Measurements from ENCODE around the gene BCKDK. TPM values are rescaled to one million over a fixed set of nuclear protein-coding genes. Genes with fewer than 3 reads are reported as not detected.

The BCKDK gene
- total RNA-seq, 3 donors from 2014 or later = 31.8 to 33.6 (median 33.5) TPM

DNA sequence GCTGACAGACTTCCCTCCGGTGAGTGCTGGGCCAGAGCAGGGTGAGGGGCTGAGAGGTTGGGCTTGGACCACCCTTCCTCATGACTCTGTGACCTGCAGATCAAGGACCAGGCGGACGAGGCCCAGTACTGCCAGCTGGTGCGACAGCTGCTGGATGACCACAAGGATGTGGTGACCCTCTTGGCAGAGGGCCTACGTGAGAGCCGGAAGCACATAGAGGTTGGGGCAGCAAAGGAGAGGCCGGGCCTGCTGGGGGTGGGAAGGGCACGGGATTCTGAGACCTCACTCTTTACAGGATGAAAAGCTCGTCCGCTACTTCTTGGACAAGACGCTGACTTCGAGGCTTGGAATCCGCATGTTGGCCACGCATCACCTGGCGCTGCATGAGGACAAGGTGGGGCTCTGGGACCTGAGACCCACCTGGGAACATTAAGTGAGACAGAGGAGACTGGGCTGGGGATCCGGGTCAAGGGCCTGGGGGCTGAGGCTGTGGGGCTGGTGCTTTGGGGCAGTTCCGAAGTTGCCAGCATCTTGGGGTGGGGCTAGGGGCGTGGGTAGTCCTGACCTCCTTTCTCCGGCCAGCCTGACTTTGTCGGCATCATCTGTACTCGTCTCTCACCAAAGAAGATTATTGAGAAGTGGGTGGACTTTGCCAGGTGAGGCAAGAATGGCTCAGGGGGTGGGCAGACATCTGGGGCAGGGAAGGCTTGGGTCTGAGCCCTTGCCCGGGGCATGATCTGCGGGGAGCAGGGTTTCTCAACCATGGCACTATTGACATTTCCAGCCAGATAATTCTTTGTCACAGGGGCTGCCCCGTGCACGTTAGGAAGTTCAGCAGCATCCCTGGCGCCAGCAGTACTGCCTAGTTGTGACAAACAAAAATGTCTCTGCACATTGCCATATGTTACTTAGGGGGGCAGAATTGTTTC, 2.2 kb downstream of the BCKDK start:
- Histone ChIP-seq H3K9me3 (no peaks in the 10 kb centered on the region), H3K4me3 (no peak overlapping the region), H3K4me1 (no peaks in the 10 kb centered on the region), H3K36me3 (peaks cover 4% of the 10 kb centered on the region), H3K27me3 (no peaks in the 10 kb centered on the region), H3K27ac (peak overlapping the region in 1 of 2 donors; percentile 87)
- DNase-seq (ENCODE audit: low spot score in 2 of 2) = no peak
- TF ChIP-seq, protein P1, sequence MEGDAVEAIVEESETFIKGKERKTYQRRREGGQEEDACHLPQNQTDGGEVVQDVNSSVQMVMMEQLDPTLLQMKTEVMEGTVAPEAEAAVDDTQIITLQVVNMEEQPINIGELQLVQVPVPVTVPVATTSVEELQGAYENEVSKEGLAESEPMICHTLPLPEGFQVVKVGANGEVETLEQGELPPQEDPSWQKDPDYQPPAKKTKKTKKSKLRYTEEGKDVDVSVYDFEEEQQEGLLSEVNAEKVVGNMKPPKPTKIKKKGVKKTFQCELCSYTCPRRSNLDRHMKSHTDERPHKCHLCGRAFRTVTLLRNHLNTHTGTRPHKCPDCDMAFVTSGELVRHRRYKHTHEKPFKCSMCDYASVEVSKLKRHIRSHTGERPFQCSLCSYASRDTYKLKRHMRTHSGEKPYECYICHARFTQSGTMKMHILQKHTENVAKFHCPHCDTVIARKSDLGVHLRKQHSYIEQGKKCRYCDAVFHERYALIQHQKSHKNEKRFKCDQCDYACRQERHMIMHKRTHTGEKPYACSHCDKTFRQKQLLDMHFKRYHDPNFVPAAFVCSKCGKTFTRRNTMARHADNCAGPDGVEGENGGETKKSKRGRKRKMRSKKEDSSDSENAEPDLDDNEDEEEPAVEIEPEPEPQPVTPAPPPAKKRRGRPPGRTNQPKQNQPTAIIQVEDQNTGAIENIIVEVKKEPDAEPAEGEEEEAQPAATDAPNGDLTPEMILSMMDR (IDR thresholded peaks at IDR 0.05) = no peak
- no peak for TF ChIP-seq POLR2AphosphoS5 (IDR thresholded peaks at IDR 0.05)
- TF ChIP-seq POLR2A (IDR thresholded peaks at IDR 0.05) = no peak
- intact Hi-C loops (cut with DNase I; ENCODE audit: low total_unique reads) = no loop called here

DNA sequence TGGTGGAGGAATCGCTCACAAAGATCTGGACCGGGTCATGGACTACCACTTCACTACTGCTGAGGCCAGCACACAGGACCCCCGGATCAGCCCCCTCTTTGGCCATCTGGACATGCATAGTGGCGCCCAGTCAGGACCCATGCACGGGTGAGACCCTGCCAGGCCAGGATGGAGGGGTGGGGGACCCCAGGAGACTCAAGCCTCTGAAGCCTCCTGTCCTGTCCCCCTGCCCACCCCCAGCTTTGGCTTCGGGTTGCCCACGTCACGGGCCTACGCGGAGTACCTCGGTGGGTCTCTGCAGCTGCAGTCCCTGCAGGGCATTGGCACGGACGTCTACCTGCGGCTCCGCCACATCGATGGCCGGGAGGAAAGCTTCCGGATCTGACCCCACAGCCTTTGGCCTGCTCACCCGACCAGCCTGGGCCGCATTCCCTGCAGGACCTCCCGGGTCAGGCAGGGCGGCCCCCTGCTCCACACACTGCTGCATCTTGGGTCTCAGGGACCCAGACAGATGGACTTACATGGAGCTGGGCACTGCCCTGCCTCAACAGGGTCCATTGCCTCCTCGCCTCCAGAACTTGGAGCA, 3.8 kb downstream of the BCKDK start:
- Histone ChIP-seq H3K4me1 (no peaks in the 10 kb centered on the region), H3K4me3 (no peak overlapping the region), H3K27me3 (no peaks in the 10 kb centered on the region), H3K36me3 (peaks cover 4% of the 10 kb centered on the region), H3K9me3 (no peaks in the 10 kb centered on the region), H3K27ac (peak overlapping the region in 1 of 2 donors; percentile 72)
- intact Hi-C loops (cut with DNase I; ENCODE audit: low total_unique reads) = no loop called here
- DNase-seq (ENCODE audit: low spot score in 2 of 2) = no peak
- TF ChIP-seq POLR2A (IDR thresholded peaks at IDR 0.05) (no peak), POLR2AphosphoS5 (IDR thresholded peaks at IDR 0.05) (no peak)
- TF ChIP-seq, protein P1 (IDR thresholded peaks at IDR 0.05) = no peak

DNA sequence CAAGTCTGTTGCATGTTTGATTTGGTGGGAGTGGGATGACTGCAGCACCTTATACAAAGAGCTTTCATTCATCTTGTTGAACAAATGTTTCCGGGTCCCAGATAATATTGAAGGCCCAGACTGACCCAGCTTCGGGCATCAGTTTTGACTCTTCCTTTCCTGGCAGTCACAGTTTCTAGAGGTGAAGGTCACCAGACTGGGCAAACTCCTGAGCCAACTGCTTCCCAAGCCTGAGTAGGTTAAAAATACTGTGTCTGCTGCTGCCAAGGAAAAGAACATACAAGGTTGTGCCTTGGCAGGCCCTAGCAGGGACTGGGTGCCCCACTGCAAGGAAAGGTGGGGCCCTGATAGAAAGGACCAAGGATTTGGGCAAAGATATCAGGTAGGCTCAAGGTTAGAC, 4.5 kb downstream of the BCKDK start:
- peak overlapping the region; percentile 52 to 72 for H3K27ac ChIP-seq
- no peak for TF ChIP-seq POLR2AphosphoS5 (IDR thresholded peaks at IDR 0.05)
- no peak for TF ChIP-seq POLR2A (IDR thresholded peaks at IDR 0.05)
- TF ChIP-seq, protein P1 (IDR thresholded peaks at IDR 0.05) = no peak
- H3K36me3 ChIP-seq = peaks cover 4% of the 10 kb centered on the region
- no peak overlapping the region for H3K4me3 ChIP-seq
- H3K9me3 ChIP-seq = no peaks in the 10 kb centered on the region
- intact Hi-C loops (cut with DNase I; ENCODE audit: low total_unique reads) = no loop called here
- no peak for DNase-seq (ENCODE audit: low spot score in 2 of 2)
- no peaks in the 10 kb centered on the region for H3K27me3 ChIP-seq
- no peaks in the 10 kb centered on the region for H3K4me1 ChIP-seq

DNA sequence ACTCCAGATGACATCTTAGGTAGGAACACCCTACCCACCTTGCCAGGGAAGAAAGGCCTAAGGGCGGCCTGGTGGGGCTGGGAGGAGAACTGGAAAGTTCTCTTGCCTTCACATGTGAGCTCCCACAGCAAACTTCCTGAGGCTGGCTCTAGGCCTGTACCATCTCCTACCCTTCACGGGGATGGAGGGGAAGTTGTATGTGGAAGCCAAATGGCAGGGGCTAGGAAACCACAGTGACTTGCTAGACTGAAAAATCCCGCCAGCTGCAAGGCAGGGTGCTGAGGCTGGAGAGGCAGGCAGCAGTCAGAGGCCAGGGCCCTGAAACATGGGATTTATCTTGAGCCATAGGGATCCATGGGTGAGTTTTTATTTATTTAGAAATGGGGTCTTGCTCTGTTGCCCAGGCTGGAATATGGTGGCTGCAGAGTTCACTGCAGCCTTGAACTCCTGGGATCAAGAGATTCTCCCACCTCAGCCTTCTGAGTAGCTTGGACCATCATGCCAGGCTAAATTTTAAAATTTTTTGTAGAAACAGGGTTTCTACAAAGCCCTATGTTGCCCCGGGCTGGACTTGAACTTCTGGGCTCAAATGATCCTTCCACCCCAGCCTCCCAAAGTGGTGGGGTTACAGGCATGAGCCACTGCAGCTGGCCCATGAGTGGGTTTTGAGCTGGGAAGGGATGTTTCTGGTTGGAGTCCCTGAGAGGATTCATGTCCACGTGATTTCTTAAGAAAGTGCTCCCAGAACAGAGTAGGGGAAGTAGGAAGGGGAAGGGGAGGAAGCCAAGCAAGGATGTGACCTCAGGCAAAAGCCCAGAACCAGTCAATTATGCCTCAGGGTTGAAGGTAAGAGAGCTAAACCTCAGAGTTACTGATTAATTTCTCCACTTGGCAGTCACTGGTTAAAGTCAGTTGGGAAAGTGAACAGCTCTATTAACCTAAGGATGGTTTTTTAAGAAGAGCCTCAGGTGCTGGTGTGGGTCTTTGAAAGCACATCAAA, 5.2 kb downstream of the BCKDK start:
- H3K27ac ChIP-seq = peak overlapping the region; percentile 52 to 72
- no peaks in the 10 kb centered on the region for H3K4me1 ChIP-seq
- H3K36me3 ChIP-seq = peaks cover 4% of the 10 kb centered on the region
- no peak overlapping the region for H3K4me3 ChIP-seq
- H3K27me3 ChIP-seq = no peaks in the 10 kb centered on the region
- H3K9me3 ChIP-seq = no peaks in the 10 kb centered on the region
- no peak for DNase-seq (ENCODE audit: low spot score in 2 of 2)
- TF ChIP-seq POLR2AphosphoS5 (IDR thresholded peaks at IDR 0.05) = no peak
- TF ChIP-seq POLR2A (IDR thresholded peaks at IDR 0.05) = no peak
- TF ChIP-seq, protein P1 (IDR thresholded peaks at IDR 0.05) = no peak
- intact Hi-C loops (cut with DNase I; ENCODE audit: low total_unique reads) = no loop called here

Measured in breast epithelium (tissue), 4 donors.